ENCODE measurements around the gene FOXE3. TPM values are rescaled to one million over a fixed set of nuclear protein-coding genes. Genes with fewer than 3 reads are reported as not detected.

FOXE3 gene
- polyA plus RNA-seq, 3 donors: not detected

DNA sequence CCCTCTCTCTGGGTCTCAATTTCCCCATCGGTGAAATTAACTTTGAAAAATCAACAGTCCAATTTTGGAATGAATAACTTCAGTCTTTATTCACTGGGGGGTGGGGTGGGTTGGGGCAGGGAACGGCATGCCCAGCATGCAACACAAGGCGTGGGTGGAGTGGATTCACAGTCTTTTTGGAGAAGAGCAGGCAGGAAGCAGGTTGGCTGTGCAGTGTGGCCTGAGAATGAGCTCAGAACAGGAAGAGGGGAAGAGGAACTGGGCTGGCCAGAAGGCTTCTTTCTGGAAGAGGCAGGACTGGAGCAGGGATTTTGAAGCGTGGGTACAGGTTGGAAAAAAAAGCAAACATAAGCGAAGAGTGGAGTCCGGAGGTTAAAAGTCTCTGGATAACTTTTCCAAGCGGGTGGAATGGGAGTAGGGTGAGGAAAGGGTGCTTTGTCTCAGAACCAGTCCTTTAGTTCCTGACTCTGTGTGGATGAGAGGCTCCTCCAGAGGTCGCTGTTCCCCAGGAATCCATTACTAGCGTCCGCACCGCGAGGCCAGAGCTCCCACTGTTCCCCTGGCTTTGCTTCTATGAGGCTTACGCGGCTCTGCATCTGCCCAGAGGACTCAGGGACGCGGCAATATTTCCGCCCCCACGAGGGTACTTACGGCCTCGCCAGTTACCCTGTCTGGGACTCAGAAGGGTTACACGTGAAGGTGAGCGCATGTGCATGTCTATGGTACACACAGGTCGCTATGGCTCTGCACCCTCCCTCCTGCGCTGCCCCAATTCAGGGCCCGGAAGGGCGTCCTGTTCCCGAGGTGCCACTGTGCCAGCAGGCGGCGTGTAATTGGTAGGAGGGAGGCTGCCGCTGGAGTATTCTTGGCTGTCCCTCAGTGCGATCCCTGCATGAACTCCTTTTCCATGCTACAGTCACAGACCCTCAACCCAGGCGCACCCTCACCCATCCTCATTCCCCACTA lies 16.3 kb downstream of the FOXE3 start:
- no peak overlapping the region for H3K27ac ChIP-seq (ENCODE audit: low read depth, low read length)
- WGBS, 3 donors: 6 to 15% (median 10%) methylated on average over 31 to 32 of the region's 32 CpGs

DNA sequence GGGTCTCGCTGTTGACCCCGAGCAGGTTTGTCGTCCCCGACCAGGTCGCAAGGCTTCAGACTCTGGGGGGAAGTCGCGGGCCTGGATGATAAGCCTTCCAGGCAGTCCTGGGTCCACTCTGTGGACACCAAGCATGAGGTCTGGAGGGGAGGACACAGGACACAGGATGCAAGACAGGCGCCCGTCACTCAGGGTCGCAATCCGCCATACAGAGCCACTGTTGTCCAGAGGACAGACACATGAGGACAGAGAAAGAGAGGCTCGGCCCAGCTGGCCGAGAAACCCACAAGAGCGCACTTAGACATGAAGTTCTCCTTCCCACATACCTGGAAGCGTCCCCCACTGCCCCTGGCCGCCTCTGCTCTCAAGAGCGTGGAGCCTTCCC lies 16.9 kb downstream of the FOXE3 start:
- 22 to 36% (median 32%) methylated on average over 17 of the region's 17 CpGs for WGBS, 3 donors
- H3K27ac ChIP-seq (ENCODE audit: low read depth, low read length): no peak overlapping the region

DNA sequence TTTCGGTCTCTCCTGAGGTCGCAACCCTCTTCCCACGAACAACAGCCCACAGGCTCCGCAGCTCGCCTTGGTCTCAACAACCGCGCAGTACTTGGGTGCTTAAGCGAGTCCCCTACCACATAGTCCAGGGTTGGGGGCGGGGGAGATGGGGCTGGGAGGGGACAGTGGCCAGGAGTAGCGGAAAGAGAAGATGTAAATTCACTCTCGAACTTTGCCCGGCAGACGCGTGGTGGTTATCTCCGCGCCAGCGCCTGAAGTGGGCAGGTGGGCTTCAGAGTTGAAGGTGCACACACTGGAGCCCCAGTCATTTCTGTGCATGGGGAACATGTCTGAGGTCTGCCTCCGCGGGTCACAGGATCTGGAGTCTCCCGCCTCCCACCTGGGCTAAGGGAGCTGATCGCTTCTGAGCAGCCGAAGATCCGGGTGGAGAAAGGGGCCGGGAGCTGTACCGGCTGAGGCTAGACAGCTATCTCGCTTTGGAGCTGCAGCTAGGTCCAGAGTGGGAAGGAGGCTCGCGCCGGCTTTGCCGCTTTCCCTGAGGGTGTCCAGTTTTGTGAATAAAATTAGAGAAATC lies 17.5 kb downstream of the FOXE3 start:
- no peak overlapping the region for H3K27ac ChIP-seq (ENCODE audit: low read depth, low read length)
- 12 to 19% (median 14%) methylated on average over 30 of the region's 30 CpGs for WGBS, 3 donors

DNA sequence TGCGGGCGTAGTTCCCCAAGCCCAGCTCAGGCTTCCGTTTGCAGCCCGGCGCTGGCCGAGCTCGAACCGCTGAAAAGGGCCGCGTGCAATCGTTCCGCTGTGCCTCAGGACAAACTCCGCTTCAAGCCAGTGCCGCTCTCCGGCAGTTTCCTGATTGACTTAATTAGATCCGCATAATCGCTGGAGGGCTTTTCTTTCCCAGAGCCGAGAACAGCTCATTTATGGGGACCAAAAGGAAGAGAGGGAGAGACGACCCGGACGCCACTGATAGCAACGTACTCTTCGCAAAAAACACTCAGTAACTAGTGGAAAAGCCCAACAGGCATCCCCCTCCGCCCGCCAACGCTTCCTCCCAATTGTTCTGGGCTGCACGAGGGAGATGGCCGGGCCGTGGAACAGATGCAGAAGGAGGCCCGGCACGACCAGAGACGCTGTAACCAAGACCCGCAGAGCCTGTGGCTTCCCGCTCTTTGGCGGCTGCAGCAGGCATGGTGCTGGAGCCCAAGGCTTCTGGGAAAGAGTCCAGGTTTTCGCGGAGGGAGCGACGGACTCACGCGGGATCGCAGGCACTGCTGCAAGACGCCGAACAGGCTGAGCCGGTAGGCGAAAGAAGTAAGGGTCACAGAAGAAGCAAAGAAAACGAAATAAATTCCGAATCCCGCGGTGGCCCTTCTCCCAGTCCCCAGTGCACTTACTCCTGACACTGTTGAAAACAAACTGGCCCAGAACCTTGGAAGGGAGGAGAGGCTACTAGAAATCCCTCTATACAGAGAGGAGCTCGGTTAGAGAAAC lies 18.2 kb downstream of the FOXE3 start:
- 3 to 12% (median 8%) methylated on average over 51 of the region's 51 CpGs for WGBS, 3 donors
- H3K27ac ChIP-seq (ENCODE audit: low read depth, low read length): no peak overlapping the region

DNA sequence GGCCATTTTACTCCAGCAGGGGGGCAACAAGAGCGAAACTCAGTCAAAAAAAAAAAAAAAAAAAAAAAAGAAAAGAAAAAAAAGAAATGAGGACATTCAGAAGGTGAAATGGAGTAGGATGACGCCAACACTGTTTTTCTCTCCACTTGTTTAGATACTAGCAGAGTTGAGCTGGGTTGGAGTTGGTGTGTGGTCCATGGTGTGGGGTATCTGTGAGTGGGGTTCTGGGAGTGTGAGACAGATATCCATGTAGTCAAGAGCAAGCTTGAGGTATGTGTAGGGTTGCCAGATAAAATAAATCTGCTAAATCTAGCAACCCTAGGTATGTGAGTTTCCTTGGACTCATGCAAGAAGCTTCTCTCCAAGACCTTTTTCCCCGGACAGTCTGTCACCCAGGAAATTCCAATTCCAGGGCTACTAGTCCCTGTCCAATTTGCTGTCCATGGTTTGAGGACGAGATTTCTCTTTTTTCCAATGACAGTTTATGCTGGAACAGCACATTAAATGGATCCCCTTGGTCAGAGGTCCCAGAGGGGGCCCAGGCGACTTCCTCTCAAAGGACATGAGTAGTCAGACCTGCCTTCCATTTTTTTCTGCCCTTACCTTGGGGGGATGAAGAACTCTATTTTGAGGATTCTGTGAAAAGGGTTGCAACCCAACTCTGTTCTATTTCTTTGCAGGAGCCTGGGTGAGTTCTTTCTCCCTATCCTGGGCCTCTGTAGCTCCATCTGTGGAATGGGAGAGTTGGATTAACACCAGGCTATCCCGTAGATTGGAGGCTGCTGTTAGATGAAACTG lies 19.6 kb downstream of the FOXE3 start:
- no peak overlapping the region for H3K27ac ChIP-seq (ENCODE audit: low read depth, low read length)
- 66 to 81% (median 70%) methylated on average over 6 of the region's 6 CpGs for WGBS, 3 donors

DNA sequence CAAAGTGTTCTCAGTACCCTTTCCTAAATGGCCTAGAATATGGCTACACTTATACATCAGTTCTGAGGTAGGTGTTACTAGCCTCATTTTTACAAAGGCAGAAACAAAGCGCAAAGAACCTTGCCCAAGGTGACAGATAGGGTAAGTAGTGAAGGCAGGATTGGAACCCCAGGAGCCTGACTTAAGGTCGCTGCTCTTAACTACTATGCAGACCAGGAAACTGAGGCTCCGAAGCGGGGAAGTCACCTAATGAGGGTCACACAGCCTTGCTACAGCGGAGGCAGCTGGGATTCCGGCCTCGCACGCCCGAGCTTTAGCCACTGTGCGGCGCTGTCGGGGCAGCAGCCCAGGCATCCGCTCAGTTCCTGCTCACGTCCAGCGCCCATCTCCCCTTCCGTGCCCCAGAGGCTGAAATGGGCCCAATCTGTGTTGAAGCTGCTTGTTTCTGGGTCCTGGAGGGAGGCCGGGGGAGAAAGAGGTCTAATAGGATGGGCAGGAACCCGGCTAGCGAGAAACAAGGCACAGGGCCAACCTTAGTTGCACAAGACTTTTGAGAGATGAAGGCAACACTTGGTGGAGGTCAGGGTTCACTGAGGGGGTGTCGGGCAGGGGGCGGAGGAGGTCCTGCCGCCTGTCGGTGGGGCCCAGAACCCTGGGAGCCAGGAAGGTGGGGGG lies 20.4 kb downstream of the FOXE3 start:
- H3K27ac ChIP-seq (ENCODE audit: low read depth, low read length): no peak overlapping the region
- 3 to 5% (median 4%) methylated on average over 23 of the region's 23 CpGs for WGBS, 3 donors

DNA sequence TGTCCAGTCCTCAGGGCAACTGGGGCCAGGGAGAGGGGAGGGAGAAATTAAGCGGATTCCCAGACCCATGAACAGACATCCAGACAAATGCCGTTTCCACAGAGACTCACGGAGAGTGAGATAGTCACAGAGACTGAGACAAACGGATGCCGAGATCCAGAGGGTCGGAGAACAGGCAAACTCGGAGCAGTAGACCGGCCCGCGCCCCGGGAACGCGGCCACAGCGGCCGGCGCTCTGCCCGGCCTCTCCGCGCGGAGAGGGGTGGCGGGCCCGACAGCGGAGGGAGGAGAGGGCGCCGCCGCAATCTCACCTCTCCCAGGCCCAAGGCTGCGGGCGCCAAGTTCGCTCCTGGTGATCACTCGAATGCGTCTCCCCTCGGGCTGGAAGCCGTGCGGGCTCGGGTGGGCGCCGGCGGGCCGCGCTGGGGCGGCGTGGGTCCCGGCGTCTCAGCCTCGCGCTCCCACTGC lies 20.9 kb downstream of the FOXE3 start:
- WGBS, 3 donors: 0 to 1% (median 0%) methylated on average over 32 to 46 of the region's 46 CpGs
- H3K27ac ChIP-seq (ENCODE audit: low read depth, low read length): no peak overlapping the region

DNA sequence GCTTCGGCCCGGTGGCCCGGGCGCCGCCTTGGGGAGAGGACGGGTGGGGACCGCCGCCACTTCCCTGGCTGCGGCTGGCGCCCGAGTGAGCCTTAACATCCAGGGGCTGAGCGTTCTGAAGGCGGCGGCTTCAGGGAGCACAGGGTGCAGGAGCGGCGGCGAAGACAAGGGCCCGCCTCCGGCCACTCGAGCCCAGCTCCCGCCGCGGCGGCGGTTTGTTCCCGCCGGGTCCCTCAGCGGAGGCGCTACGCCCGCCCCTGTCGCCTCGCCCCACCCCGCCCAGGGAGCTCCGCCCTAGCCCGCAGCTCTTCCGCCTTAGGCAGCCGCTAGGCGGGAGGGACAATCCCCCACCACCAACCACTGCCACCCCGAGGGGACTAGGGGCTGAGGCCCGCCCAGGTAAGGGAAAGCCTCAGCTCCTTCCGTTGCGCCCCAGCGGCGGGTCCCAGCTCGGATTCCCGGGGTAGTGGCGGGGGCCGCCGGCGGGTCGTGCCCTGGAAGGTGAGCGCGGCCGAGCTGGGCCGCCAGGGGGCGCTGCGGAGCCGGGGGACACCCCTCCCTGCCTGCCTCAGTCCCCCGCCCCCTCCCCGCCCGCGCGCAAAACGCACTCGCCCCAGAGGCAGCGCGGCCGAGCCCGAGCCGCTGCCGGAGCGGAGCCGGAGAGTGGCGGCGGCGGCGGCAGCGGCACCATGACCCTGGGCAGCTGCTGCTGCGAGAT lies 21.5 kb downstream of the FOXE3 start, which contains the start of gene FOXD2:
Gene FOXD2 (plus strand): TSS at position 598 of the 718 bp plus-strand sequence. CDS start 92 bp downstream, at position 690.
- H3K27ac ChIP-seq (ENCODE audit: low read depth, low read length): no peak within 1 kb of the TSS

DNA sequence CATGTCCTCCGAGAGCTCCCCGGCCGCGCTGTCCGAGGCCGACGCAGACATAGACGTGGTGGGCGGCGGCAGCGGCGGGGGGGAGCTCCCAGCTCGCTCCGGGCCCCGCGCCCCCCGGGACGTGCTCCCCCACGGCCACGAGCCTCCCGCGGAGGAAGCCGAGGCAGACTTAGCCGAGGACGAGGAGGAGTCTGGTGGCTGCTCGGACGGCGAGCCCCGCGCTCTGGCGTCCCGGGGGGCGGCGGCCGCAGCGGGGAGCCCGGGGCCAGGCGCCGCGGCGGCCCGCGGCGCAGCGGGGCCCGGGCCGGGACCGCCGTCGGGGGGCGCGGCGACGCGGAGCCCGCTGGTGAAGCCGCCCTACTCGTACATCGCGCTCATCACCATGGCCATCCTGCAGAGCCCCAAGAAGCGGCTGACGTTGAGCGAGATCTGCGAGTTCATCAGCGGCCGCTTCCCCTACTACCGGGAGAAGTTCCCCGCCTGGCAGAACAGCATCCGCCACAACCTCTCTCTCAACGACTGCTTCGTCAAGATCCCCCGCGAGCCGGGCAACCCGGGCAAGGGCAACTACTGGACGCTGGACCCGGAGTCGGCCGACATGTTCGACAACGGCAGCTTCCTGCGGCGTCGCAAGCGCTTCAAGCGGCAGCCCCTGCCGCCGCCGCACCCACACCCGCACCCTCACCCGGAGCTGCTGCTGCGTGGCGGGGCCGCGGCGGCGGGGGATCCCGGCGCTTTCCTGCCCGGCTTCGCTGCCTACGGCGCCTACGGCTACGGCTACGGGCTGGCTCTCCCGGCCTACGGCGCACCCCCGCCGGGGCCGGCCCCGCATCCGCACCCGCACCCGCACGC lies 22.3 kb downstream of the FOXE3 start:
- no peak overlapping the region for H3K27ac ChIP-seq (ENCODE audit: low read depth, low read length)
- WGBS, 3 donors: 2 to 3% (median 2%) methylated on average over 71 to 117 of the region's 117 CpGs

More for the DNA sequence above, 21.5 kb downstream of the FOXE3 start, which contains the start of gene FOXD2:
- 0 to 1% (median 1%) methylated on average over 59 to 80 of the region's 80 CpGs for WGBS, 3 donors

DNA sequence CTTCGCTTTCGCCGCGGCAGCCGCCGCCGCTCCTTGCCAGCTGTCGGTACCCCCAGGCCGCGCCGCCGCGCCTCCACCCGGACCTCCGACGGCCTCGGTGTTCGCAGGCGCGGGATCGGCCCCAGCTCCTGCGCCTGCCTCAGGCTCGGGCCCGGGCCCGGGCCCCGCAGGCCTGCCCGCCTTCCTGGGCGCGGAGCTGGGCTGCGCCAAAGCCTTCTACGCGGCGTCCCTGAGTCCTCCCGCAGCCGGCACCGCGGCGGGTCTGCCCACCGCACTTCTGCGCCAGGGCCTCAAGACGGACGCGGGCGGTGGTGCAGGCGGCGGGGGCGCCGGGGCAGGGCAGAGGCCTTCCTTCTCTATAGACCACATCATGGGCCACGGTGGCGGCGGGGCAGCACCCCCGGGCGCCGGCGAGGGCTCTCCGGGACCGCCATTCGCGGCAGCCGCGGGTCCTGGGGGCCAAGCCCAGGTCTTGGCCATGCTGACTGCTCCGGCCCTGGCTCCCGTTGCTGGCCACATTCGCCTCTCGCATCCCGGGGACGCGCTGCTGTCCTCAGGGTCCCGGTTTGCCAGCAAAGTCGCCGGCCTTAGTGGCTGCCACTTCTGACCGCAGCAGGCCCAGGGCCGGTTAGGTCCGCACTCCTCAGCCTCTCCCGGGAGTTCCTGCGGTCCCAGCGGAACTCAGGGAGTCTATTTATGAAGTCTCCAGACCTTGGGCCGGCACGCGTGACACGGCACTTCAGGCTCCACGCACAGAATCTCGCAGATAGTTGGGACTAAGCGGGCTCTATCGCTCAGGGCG lies 23.1 kb downstream of the FOXE3 start:
- H3K27ac ChIP-seq (ENCODE audit: low read depth, low read length): no peak overlapping the region
- WGBS, 3 donors: 7 to 13% (median 11%) methylated on average over 61 to 86 of the region's 86 CpGs

DNA sequence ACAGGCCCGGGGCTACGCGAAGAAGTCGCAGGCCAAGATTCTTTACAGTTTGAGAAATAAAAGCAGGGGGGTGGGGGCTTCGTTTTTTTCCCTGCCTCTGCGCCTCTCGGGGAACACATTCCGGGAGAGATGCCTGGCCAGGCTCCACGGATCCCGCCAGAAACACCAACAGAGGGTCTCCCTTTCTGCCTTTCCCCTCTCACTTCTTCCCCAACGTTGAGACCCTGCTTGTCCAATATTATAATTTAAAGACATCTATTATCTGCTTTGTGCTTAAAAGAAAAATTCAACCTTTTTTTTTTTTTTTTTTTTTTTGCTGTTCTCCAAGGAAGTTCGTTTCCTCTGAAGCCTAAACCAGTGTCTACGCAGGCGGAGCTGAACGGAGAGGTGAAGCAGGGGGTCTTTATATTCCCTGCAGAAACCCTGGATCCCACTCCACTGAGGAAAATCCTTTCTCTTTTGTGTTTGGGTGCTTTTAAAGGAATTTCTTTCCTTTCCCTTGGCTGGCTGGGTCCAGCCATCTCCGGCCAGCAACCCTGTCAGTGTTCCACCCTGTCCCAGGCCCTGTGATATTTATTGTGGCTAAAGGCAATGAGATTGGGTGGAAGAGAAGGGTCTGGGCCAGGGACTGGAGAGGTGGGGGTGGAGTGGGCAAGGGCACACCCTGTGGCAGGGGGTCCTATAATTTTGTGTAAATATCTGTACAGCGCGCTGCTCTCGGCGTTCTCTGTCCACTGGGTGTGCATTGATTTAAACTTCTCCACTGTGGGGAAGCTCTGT lies 23.9 kb downstream of the FOXE3 start:
- 57 to 70% (median 65%) methylated on average over 20 of the region's 20 CpGs for WGBS, 3 donors
- no peak overlapping the region for H3K27ac ChIP-seq (ENCODE audit: low read depth, low read length)

DNA sequence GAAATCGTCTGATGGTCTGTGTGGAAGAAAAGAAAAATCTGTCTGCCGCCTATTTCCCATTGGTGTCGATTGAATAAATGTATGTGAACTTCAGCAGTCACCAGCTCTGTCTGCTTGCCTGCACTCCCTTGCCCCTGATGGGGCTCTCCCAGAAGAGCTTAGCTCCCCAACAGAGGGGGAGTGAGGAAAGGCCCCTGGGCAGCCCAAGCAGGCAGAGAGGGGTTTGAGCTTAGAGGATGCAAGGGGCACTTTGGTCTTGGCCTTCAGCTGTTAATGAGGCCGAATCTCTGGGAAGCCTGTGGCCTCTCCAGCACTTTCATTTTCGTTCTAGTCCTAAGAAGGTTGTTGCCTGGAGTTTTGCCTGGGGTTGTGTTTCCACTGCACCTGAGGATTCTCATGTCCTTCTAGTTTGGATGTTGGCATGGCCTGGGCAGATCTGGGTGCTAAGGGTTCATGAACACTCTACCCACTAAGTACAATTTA lies 24.6 kb downstream of the FOXE3 start:
- H3K27ac ChIP-seq (ENCODE audit: low read depth, low read length): no peak overlapping the region
- WGBS, 3 donors: 58 to 59% (median 59%) methylated on average over 5 of the region's 5 CpGs

DNA sequence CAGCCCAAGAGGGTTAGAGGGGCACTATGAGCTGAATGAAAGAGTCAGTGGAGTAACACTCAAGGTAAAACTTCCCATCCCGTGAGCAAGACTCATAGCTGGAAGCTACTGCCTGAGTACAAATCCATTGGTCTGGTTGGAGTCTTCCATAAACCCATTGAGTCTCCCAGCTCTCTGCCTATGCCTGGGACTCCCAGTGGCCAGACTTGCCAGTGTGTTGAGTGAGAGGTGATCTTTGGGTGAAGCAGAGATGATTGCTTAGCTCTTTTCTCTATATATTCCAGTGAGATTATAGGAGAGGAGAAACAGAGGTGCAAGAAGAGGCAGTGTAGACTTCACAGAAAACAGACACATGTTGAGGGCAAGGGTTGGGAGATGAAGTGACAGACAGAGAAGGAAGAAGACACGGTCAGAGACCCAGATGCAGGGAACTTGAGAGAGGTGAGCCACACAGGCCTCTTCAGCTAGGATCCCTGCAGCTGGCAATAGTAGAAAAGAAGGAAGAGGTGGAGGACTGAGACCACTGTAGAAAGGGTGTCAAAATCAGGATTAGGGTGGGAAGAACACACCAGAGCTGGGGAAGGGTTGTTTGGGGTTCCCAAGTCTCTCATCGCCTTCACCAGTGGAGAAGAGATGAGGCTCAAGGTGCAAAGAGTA lies 25.5 kb downstream of the FOXE3 start:
- H3K27ac ChIP-seq (ENCODE audit: low read depth, low read length): no peak overlapping the region
- WGBS, 3 donors: 83 to 96% (median 90%) methylated on average over 3 of the region's 3 CpGs

DNA sequence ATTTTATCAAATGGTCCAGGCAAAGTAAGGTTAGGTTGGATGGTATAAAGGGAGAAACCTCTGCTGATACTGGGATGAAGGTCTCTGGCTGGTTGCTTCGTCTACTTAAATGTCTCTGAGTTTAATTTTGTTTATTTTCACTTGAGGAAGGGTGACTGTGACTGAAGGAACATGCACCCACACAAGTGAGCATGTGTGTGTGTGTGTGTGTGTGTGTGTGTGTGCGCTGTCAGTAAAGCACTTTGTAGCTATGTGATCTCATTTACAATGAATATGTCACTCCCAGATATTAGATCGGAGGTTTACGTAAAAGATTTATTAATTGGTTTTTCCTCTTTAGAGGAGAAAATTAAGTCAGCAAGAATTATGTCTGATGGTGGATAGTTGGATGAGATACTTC lies 26.1 kb downstream of the FOXE3 start:
- no peak overlapping the region for H3K27ac ChIP-seq (ENCODE audit: low read depth, low read length)
- 84 to 86% (median 86%) methylated on average over 4 of the region's 4 CpGs for WGBS, 3 donors
